ENCODE data around the gene CEP131.

DNA sequence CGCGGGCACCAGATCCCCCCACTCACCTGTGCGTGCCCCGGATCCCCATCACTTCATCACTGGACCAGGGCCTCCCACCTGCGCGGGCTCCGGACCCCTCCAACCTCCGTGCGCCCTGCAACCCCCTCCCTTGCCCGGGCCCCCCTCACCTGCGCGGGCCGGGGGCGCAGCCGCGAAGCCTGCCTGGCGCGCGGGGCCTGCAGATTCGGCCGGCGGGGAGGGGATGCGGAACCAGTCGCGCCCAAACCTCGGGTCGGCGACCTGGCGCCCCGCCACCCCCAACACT is 202 bp downstream of the CEP131 start:
- TF ChIP-seq, protein P1, sequence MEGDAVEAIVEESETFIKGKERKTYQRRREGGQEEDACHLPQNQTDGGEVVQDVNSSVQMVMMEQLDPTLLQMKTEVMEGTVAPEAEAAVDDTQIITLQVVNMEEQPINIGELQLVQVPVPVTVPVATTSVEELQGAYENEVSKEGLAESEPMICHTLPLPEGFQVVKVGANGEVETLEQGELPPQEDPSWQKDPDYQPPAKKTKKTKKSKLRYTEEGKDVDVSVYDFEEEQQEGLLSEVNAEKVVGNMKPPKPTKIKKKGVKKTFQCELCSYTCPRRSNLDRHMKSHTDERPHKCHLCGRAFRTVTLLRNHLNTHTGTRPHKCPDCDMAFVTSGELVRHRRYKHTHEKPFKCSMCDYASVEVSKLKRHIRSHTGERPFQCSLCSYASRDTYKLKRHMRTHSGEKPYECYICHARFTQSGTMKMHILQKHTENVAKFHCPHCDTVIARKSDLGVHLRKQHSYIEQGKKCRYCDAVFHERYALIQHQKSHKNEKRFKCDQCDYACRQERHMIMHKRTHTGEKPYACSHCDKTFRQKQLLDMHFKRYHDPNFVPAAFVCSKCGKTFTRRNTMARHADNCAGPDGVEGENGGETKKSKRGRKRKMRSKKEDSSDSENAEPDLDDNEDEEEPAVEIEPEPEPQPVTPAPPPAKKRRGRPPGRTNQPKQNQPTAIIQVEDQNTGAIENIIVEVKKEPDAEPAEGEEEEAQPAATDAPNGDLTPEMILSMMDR (IDR thresholded peaks at IDR 0.05; ENCODE audit: extremely low read depth in 1 of 2, insufficient read depth in 1 of 2, low read depth in 1 of 2, low read length in 2 of 2) = no peak
- TF ChIP-seq POLR2A (IDR thresholded peaks at IDR 0.05; ENCODE audit: low read depth, low read length) = no peak
